DMS79 treated with DMSO at 0.1 percent for 48 hours (cell line): ENCODE data around the gene ERI2.

Source experiments
- DNase-seq: peaks from one replicate; lab custom pipeline; 2025; lab: John Stamatoyannopoulos, UW

The ERI2 gene, protein sequence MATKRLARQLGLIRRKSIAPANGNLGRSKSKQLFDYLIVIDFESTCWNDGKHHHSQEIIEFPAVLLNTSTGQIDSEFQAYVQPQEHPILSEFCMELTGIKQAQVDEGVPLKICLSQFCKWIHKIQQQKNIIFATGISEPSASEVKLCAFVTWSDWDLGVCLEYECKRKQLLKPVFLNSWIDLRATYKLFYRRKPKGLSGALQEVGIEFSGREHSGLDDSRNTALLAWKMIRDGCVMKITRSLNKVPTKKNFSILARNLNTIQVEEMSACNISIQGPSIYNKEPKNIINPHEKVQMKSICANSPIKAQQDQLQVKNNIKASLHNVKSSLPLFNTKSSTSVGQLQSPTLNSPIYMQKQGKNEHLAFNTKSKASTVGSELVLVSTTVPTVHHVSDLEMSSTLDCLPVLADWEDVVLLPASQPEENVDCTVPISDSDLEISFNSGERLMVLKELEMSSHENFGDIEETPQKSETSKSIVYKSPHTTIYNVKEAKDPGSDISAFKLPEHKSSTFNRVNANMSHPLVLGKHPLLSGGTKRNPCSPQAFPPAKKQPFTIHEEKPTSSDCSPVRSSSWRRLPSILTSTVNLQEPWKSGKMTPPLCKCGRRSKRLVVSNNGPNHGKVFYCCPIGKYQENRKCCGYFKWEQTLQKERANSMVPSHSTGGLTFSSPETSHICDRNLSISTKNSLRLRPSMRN

DNA sequence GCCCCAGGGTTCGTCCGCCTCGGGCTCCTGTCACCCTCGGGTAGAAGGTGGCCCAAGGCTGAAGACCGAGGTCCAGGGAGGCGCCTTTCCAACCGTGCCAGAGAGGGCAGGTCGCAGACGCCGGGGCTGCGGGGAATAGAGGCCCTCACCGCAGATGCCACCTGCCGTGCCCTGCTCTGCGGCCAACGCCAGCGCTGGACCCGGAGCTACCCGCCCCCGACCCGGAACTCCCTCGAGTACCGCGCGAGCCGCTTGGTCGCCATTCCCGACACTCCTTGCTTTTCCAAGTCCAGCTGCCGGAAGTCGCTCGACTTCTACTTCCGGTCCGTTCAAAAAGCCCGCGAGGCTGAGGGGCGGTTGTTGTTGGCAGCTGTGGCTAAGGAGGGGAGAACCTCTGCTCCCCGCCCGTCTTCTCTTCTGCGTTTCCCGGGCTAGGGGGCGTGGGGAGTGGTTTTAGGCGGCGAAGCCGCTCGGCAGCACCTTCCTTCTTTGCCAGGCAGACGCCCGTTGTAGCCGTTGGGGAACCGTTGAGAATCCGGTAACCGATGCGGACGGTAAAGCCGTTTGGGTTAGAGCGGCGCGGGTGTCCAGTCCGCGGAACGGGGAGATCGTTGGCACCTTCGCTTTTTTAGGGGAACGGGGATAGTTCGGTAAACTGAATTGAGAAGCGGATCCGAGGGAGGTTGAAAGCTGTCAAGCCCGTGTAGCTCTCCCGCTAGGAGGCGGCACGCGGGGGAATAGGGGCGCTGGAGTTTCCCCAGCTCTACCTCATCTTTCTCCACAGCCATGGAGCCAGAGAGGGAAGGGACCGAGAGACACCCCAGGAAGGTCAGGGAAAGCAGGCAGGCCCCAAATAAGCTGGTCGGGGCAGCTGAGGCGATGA lies at the start of gene ERI2, which contains the start of gene REXO5:
Gene ERI2 (minus strand): TSS at position 305 of the 883 bp plus-strand sequence. CDS start 42 bp downstream, at position 263.
Gene REXO5 (plus strand): TSS at position 360 of the 883 bp plus-strand sequence. CDS start 427 bp downstream, at position 787.
- DNase-seq, result peak; percentile 92

DNA sequence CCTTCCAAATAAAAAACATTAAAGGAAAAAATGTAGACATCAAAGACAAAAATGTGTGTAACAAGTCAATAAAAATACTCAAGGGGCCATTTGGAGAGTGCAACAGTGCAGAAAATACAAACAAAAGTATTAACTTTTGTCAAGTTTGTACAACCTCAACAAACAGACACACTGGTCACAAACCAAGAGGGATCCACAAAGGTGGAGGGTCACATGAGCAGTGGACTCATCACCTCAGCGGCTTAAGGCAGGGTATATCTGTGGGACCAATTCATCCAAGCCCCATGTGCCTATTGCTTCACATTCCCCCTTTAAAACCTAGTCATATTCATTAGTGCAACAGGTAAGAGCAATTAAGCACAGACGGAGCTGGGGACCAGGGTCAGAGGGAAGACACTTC lies 48.7 kb upstream of the ERI2 start:
- no peak for DNase-seq

DNA sequence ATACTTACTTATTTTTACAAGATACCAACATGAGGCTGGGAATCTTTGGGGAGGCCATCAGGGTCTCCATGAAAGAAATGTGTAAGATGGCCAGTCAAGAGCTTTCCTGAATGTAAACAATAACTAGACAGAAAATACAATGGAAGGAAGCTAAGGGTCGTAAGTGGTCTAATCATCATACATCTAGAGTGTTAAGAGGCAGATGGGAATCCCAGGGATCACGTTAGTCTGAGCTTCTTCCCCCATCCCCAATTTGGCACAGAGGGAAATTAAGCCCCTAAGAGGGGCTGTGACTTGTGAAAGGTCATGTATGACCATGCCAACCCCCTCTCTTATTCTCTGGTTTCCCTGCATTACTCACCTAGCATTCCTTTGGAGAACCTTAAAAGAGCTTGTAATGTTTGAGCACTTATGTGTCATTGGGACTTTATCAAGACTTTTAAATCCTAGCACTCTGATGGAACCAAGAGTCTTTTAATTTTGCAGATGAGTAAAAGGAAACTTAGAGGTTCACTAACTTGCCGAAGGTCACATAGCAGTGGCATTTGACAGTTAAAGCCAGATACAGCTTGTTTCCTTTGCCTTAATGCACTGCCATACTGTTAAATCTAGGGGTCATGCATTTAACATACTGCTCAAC lies 47.8 kb upstream of the ERI2 start:
- DNase-seq, result no peak

DNA sequence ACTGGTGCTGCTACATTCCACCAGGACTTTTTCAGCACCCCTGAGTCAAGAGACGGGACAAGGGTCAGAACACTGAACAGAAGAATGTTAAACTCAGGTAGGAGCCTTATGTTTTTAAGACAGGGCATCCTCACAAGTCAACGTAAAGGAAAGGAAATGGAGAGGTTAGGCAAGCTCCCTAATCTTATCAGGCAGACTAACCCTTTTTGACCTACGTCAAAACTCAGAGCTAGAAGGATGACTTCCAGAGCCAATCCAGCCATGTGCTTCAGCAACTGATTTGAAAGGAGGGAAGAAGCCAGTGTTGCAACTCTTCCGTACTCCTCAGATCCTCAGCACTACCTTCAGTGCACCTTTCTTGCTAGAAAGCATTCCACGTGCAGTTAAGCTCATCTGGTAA lies 46.9 kb upstream of the ERI2 start:
- DNase-seq, result no peak

DNA sequence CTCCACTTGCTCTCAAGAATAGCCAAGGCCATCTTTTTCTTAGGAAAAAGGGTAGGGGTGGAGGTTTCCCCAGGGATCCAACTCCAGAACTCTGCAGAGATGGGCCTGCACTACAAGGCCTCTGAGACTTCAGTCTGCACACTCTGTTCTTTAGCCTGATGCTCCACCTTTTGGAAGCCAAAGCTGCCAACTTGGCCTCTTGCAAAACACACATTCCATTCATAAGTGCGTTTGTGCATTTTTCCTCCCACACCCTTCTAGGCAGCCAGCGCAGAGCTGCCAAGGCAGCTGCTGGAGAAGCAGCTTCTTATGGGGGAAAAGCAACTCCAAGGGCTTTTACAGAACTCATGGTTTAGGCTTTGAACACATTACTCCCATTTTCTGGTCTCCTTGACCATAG lies 45.3 kb upstream of the ERI2 start:
- DNase-seq, result no peak

DNA sequence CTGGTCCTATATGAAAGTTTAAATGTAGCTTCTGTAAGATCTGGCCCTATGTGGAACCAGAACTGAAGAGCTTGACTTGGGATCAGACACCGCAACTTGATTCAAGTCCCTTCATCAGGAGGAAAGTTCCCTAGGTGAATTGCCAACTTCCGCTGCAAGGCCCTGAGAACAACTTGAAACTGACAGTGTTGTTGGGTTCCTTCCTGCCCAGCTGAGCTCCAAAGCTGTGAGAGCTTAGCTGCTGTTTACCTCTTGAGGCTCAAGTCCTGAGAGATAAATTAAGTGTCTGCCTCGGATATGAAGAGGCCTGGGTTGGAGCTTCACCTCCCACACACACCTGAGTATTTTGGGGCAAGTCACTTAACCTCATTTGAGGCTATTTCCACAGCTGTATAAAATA lies 44.7 kb upstream of the ERI2 start:
- DNase-seq, result no peak

DNA sequence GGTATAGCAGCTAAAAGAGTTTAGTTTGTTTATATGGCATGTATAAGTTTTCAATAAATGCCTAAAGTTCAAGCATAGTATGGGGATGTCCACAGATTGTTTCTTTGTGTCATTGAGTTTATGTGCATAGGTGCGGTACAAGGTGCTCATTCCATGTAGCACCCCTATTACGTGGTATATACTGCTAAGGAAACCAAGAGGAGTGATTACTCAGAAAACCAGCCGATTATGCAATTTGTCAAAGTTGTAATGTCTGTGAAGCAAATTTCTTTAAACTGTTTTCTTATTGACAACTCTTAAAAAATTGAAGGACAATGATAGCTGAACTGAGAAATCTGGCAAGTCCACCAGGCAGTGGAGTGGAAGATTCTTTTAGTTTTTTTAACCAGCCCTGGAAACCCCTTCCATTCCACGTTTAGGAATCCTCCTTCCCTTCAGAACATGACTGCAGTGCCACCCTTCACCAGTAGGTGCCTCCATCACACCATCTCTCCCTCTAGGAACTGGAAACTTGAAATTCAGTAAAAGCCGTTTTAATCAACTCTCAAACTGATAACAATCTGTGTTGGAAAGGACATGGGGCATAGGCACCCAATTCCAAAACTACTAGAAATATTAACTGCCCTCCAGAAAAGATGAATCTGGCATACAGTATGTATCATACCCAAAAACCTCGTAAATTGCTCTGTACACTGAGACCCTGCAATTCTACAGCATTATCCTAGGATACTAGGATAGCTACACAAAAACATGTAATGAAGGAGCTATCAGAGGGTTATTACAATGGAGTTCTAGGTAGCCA lies 43.5 kb upstream of the ERI2 start:
- peak; percentile 38 for DNase-seq

DNA sequence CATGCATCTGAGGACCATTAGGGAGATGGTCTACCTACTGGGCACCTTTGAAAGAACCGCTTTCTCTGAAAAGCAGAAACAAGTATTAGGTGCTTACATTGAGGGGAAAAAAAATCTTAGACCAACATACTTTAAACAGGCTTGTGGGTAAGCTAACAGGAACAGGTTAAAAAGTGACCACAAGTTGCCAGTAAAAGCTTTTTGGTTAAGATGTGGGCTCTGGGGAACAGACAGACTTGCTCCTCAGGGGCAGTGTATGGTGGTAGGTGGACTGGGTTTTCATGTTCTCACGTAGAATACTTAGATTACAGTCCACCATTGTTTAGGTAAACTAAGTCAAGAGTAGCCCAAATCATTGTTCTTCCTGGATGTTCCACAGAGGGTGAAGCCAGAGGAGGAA lies 41.3 kb upstream of the ERI2 start:
- no peak for DNase-seq

DNA sequence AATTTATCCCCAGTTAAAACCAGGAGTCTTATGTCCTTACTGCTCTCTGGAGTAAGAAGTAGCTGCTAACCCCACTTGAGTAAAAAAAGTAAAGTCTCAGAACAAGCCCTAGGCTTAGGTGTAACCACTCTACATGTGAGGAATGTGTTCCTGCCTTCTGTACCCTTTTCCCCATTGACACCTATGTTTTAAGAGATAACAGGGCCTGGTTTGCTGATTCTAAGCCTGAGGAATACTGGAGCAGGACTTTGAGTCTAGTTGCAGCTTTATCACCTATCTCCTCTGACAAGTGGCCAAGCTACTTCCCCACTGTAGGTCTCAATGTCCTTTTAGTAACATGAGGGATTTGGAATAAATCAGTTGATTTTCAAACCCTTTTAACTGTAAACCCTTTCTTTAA lies 40.3 kb upstream of the ERI2 start:
- no peak for DNase-seq

DNA sequence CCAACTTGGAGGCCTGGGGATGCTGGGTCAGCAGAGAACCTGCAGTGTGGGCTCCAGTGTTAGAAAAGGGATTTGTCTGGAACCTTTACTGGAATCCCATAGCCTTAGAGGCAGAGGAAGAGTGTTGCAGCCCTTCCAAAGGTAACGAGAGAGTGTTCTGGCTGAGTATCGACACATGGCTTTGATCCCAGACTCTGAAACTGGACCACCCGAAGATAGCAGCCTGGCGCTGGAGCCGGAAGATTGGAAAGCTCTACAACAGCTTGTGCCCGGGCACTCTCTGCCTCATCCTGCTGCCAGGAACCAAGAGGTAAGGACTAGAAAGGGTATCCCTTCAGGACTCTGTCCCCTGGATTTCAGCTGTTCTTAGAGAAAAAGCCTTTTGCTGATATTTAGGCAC lies 39.8 kb upstream of the ERI2 start:
- DNase-seq, result no peak

DNA sequence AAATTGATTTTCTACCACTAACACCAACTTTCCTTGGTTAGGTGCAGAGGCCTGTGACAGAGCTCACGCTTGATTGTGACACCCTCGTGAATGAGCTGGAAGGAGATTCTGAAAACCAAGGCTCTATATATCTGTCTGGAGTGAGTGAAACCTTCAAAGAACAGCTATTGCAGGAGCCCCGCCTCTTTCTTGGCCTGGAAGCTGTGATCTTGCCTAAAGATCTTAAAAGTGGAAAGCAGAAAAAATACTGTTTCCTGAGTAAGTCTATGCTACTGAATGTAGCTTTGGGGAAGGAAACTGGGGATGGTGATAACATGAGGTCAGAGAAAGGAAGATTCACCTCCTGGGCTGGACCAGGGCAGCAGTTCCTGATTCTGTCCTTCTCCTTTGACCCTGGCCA lies 38.3 kb upstream of the ERI2 start:
- DNase-seq, result no peak

DNA sequence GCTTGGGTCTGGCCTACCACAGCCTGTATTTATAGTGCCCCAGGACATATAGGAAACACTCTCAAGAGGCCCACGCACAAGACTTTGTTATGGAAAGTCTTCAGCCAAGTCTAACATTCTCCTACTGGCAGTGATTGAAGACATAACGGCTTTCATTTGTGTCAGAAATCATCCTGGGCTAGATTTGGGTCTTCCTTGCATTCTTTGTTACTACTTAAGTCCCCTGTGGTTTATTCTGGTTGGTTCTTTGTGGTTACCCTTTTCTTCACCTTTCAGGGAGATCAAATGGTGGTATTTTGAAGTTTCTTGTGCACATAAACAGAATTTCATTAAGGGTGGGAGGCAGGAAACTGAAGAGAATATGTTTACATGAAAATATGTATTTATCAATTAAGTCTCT lies 37.8 kb upstream of the ERI2 start:
- DNase-seq, result no peak

DNA sequence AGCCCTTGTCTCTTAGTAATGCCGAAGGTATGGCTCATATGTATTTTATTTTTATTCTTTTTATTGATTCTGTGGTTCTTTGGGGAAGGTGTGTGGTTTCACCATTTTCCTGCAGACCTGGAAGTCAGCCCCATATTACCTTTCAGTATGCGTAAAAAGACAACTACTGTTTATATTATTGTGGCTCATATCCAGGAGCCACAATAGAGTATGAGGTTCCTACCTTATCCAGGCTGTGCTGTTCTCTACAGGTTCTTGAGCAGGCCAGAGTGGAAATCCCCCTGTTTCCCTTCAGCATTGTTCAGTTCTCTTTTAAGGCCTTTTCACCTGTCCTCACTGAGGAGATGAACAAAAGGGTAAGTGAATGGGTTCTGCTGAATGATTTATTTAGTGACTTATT lies 33.2 kb upstream of the ERI2 start:
- DNase-seq, result no peak

DNA sequence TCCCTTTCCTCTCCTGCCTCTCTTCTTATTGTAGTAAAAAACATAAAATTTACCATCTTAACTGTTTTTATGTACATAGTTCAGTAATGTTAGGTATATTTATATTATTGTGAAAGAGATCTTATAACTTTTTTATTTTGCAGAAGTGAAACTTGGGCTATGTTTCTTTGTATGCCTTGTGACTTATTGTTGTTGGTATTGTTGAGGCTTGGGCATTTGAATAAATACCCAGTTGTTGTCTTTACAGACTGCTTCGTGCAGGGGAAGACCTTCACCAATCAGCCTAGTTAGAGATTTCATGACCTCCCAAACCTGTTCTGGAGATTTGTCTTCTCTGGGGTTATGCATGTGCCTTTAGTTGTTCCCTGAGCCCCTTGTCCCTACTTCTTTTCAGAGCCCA lies 32.0 kb upstream of the ERI2 start:
- DNase-seq, result no peak

DNA sequence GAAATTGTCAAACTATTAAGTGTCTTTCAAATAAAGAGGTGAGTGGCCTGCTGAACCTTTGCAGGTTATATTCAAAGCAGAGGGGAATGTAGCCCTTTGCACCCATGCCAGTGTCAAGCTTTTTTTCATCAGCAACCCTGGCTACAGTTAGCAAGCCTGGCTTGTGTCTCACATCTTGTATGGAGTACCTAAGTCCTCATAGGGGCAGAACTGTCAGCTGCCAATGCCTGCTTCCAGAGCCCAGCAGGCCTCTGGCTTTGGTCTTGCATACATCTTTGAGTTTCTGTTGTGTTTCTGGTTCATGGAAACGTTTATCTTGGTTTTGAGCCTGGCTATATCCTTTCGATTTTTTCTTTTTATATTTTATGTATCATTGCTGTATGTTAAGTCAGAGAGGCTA lies 26.8 kb upstream of the ERI2 start:
- no peak for DNase-seq

DNA sequence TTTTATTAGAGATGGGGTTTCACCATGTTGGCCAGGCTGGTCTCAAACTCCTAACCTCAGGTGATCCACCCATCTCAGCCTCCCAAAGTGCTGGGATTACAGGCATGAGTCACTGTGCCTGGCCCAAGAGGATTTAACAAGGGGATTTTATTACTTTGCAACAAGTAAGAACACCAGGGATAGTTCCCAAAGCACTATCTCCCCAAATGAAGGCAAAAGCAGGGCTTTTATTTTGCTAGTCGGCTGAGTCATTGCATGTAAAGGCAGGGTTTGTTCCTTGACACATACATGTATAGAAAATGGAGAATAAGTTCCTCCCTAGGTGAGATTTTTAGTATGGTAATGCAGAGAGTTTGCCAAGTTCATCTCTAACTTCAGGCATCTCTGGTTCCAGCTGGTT lies 24.1 kb upstream of the ERI2 start:
- no peak for DNase-seq

DNA sequence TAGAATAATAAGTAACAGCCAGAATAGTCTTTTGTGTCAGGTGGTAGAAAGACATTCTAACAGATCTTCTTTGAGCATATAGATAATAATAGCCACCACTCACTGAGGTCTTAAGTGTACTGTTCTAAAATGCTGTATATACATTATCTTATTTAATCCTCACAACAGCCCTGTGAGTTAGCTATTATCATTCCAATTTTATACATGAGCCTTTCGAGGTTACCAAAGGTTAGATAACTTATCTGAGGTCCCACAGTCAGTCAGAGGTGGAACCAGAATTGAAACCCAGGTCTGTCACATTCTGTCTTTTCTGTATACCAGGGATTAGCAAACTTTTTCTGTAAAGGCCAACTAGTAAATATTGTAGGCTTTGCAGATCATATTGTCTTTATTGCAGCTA lies 23.3 kb upstream of the ERI2 start:
- no peak for DNase-seq

DNA sequence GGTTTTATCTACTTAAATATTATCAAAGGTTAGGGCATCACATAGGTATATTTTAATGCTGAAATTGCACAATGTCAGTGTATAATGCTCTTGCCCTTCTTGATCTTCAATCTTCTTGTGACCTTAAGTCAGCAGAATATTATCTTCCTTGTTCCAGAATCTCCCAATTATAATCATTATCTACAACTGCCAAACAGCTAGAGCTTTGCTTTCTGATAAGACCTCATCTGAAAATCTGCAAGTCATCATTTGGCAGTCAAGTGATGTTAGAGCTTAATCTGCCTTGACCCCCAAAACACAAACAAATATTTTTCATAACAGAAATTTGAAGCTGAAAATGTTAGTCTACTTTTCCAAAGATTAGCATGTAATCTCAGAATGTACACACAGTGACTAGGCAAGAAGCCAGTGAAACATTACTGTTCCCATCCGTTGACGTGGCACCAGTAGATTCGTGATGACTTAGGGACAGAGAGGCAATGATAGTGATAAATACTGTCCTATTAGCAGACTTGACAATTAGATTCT lies 19.8 kb upstream of the ERI2 start:
- no peak for DNase-seq

DNA sequence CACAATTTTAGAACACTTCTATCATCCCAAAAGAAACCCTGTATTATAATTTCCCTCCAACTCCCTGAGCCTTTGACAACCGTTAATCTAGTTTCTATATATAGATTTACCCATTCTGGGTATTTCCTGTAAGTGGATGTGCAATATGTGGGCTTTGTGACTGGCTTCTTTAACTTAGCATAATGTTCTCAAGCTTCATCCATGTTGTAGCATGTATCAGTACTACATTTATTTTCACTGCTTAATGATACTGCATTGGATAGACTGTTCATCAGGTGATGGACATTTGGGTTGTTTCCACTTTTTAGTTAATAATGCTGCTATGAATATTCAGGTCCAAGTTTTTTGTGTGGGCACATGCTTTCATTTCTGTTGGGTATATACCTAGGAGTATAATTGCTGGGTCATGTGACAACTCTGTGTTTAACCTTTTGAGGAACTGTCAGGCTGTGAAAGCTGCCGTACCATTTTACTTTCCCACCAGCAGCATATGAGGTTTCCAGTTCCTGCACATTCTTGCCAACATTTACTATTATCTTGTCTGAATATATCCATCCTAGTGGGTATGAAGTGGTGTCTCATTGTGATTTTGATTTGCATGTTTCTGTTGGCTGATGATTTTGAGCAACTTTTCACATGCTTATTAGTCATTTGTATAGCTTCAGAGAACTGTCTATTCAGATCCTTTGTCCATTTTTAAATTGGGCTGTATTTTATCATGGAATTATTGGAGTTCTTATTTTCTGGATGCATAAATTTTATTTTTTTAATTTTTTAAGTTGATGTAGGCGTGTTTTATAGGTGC lies 16.5 kb upstream of the ERI2 start:
- DNase-seq, result no peak

DNA sequence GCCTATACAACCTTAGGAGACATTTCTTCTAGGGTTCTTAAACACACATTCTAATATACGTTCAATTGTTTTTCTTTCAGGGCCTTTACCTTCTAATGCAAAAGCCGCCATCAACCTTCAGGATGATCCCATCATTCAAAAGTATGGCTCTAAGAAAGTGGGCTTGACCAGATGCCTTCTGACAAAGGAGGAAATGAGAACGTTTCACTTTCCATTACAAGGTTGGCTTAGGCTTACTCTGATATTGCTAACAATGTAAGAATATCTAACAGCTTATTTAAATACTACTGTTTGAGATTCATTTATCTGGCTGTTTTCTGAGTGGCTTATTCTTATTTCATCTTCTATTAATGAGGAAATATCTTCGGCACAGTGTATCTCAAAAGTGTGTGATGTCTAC lies 15.4 kb upstream of the ERI2 start:
- DNase-seq, result no peak
